ENCODE results near the gene KCNK16.

The KCNK16 gene

GRCh38 chr6:39266375-39266774 lies 56.1 kb downstream of the KCNK16 start:
- H2AFZ ChIP-seq (ENCODE audit: low read length) = no peak overlapping the region

More at GRCh38 chr6:39266375-39266774, 56.1 kb downstream of the KCNK16 start:
- Histone ChIP-seq H3K79me2 (ENCODE audit: insufficient read depth, low read length) (no peaks in the 10 kb centered on the region), H3K9ac (ENCODE audit: low read depth, low read length, poor library complexity, severe bottlenecking) (no peak overlapping the region), H4K20me1 (ENCODE audit: insufficient read depth, low read length, poor library complexity, severe bottlenecking) (no peaks in the 10 kb centered on the region), H3K27me3 (ENCODE audit: insufficient read depth, low read length, poor library complexity, severe bottlenecking) (no peaks in the 10 kb centered on the region), H3K4me3 (ENCODE audit: low read length, poor library complexity, severe bottlenecking) (no peak overlapping the region), H3K9me3 (ENCODE audit: insufficient read depth, low read depth, low read length) (no peaks in the 10 kb centered on the region), H3K9me2 (replicated peaks; ENCODE audit: low read depth, low read length) (no peaks in the 10 kb centered on the region), H3K4me1 (ENCODE audit: insufficient read depth, low read length, poor library complexity, severe bottlenecking) (no peaks in the 10 kb centered on the region), H3F3A (ENCODE audit: low read depth) (no peaks in the 10 kb centered on the region), H3K4me2 (ENCODE audit: low read depth, low read length, poor library complexity, severe bottlenecking) (no peak overlapping the region), H3K36me3 (ENCODE audit: insufficient read depth, low read length) (no peaks in the 10 kb centered on the region)
- no peak for TF ChIP-seq EZH2phosphoT487 (IDR thresholded peaks at IDR 0.05; ENCODE audit: borderline replicate concordance)
- no peak for TF ChIP-seq CTCF (conservative IDR thresholded peaks at IDR 0.05; ENCODE audit: low read length)

Data from Loucy (cell line).